ENCODE results near the gene CD1C.

DNA sequence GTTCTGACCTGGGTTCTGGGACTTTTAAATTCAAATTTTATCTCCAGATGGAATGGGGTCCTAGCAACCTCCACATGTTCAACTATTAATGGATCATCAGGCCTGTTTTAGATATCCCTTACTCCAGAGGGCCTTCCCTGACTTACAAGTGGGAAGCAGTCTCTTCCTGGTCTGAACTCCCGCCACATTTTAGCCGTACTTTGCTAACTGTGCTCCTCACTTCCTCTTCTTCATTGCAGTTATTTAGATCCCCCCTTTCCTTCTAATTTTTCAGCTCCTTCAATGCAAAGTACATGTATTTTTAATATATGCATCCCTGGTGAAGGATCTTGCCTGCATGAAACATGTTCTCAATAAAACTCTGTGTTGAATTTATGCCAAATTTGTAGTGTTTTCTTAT lies 31.8 kb upstream of the CD1C start:
- TF ChIP-seq CTCF (IDR thresholded peaks at IDR 0.05) (no peak), POLR2A (IDR thresholded peaks at IDR 0.05) (no peak), EP300 (IDR thresholded peaks at IDR 0.05) (no peak)
